Inflammatory macrophage treated with lipopolysaccharide for 1 hour (primary cell): ENCODE results near the gene OGA.

Experiments
- DNase-seq, 2 donors: peaks; one replicate each; pipeline ENCODE4 v3.0.0-alpha.2; 2020 to 2022

OGA gene

GRCh38 chr10:101835362-101835761, 17.1 kb upstream of the OGA start:
- DNase-seq, result no peak

GRCh38 chr10:101834341-101834740, 16.1 kb upstream of the OGA start:
- DNase-seq, result peak; percentile 67

- DNase-seq, result no peak
Observed at GRCh38 chr10:101833466-101833865, 15.2 kb upstream of the OGA start.

DNA sequence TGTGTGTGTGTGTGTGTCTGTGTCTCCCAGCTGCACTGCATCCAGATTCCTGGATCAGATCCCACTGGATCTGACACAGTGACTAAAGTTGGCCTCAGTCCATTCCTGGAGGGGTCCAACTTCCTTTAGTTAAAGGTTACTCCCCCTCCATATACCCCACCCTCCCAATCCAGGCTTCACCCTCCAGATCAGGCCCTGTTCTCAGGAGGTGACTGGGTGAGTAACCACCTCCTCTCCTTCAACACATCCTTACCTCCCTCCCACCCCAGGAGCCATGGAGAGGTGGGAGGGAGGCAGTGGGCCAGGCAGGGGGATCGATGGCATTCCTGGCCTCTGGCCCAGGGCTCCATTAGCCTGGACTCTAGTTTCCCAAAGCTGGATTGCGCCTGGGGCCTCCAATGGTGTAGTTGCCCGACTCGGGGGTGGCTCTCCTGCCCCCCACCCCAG, 14.1 kb upstream of the OGA start:
- DNase-seq, result no peak

DNA sequence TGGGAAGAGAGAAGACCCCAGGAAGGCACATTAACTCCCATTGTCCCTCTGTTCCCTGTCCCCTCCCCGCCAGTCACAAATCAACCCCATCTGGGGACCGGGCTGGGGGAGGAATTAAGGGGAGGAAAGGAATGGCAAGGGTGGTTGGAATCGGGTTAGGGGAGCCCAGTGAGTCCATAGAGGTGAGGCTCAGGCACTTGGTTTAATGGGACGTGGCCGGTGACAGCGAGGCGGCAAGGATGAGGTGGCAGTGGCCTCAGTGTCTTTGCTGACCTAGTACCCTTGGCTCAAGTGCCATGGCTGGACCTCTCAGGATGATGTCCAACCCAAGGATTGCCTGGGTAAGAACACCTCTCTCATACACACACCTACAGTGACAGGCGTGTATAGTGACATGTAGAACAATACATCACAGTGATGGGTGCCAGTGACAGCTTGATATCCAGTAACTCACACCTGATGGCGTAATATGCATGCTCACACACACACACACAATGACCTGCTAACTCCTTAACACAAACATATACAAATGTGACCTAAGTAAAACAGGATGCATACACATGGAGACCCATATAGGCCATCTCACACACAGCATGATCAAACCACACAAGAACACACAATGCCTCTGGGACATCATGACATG, 13.0 kb upstream of the OGA start:
- no peak for DNase-seq

- peak; percentile 58 to 80 for DNase-seq
Observed at GRCh38 chr10:101830322-101831168, 12.3 kb upstream of the OGA start.

GRCh38 chr10:101829561-101830315, 11.5 kb upstream of the OGA start:
- no peak for DNase-seq

- DNase-seq, result no peak
Observed at GRCh38 chr10:101828766-101829551, 10.7 kb upstream of the OGA start.

GRCh38 chr10:101827919-101828600, 9.8 kb upstream of the OGA start:
- DNase-seq, result no peak

DNA sequence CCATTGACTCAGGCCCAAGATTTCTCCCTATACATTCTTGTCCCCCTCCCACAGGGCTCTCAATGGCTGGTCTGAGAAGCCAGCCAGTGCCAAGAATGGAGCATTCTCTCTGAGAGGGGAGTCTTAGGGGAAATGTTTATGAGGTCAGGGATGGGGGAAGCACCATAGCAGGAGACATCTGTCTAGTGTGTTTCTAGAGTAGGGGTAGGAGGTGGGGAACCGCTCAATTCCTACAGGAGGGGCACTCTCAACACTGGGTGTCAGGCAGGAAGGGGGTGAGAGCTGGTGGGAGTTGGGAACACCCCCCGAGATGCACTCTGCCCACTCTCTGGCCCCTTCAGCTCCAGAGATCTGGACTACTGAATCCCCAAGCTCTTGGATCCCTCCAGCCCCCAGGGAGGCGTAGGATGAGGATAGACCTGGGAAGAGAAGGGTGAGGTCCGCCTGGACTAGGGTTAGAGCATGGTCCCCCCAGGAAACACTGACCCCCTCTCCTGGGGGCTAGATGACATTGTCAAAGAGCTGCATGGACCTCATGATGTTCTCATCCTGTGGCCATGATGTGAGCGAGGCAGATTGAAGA, 8.7 kb upstream of the OGA start:
- no peak for DNase-seq

DNA sequence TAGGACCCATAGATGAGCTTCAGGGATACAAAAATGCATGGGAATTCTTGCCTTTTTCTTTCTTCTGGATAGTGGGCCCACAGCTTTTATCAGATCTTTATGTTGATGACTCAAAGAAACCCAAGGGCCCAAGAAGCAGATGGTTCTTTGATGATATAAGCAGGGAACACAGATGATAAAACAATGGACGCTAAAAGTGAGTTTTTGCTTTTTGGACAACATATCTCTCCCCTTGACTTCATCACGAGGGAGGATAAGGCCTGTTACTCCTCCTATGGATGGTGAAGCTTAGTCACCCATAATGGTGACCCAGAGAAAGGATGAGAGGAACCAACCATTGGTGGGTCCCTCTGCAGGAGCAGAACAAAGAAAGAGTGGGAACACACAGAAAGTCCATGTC, 6.5 kb upstream of the OGA start:
- DNase-seq, result no peak

DNA sequence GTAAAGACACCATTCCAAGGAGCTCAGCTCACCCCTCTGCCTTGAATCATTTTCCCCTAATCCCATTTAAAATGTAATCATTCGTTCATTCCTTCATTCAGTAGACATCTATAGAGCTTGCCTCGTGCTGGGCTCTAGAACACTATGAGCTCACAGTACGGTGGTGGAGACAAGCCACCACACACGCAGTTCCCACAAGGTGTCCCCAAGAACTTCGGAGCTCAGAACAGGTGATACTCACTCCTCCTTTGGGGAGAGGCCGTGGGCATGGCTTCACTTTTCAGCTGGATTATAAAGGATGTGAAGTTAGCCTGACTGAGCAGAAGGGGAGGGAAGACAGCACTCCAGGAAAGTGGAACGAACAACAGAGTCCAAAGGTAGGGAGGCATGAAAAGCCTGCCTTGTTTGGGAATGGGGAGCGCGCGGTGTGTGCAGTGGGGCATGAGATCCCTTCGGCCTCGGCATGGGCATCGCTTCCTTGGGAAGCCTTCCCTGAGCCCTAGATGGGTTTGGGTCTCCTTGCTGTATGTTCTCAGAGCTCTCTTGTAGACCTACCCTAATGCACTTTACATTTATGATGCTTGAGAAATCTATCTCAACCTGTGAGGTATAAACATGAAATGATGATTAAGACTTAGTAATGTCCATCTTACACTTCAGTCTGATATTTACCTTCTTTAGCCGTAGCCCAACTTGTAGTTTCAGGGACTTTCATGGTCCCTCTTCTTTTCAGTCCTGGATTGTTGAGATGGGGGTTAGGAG, 809 bp upstream of the OGA start:
- DNase-seq, result no peak

DNA sequence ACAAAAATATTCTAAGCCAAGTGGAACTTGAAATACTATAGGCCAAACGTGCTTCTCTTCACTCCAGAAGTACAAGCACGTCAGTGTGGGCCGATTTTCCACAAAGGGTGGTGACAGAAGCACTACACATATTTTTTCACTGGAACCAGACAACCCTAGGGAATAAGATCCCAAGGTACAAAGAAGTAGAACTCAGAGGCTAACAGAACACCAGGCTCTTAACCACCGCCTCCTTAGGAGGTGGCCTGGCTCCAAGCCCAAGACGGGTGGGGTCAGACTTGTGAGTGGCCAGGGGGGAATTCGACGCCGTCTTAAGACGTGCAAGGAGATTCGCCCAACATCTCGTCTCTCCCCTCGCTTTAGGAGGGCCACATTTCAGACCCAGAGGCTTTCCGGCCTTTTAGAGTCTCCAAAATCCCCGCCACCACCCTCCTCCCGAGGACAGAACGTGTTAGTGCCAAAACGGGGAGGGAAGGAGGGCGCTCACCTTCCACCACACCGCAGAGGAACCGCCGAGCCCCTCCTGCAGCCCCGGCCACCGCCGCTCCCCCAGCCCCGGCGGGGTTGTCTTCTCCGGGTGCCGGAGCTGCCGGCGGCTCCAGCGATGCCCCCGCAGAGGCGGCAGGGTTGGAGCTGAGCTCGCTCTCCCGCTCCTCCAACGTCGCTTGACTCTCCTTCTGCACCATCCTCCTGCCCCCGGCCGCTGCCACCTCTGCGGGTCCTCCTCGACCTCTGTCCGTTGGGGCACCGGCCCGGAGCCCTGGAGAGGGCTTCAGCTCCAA, 716 bp downstream of the OGA start:
- peak; percentile 74 to 79 for DNase-seq

- no peak for DNase-seq
Observed at GRCh38 chr10:101816913-101817336, 1.3 kb downstream of the OGA start.

DNA sequence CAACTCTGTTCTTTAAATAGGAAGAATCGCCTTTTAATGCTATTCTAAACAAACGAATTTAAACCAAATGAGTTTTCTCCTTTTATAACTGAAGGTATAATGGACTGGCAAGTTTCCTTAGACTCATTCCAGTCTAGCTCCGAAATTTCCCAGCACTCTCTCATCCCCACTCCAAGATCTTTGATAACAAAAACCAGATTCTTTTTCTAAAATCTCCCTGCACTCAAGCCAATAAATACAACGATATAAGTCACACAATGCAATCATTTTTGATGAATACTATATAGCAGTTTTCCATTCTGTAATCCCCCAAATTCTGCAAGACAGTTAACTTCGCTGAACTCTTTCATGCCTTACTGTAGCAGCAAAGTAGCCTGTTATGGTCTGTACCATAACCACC, 1.9 kb downstream of the OGA start:
- DNase-seq, result peak in 1 of 2 donors; percentile 15

DNA sequence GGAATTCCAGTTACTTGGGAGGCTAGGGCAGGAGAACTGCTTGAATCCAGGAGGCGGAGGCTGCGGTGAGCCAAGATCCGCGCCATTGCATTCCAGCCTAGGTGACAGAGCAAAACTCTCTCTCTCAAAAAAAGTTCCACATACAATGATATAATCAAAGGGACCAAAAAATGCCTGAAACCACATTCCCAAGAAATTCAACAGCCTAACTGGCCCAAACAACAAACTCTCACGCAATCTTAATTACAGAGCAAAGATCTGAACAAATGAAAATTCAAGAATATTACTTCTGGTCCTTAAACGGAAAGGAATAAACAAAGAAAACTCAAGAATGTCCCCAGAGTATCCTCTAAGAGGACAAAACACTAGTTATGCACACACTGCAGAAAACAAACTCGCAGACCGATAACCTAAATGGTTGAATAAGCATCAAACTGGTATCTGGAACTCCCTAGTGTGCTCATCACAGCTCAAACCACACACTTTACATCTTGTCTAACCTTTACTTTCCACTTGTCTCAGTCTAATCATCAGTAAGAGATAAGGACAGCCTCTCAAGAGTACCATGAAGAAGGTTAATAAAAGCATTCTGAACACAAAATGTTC, 3.7 kb downstream of the OGA start:
- DNase-seq, result no peak

DNA sequence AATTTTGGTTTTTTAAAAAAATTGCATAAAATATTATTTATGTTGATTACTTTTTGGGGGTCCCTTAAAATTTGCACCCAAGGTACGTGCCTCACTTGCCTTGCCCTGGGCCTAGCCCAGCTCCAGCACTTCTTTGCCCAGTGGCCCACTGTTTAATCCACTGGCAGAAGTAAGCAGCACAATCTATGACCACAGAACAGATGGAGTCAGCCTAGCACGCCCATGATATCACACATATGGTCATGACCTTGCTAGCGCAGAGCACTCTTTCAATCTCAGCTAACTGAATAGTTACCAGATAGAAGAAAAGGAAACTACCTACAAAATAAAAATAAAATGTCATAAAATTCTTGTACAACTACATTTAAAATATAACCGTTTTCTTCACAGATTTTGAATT, 5.6 kb downstream of the OGA start:
- no peak for DNase-seq

DNA sequence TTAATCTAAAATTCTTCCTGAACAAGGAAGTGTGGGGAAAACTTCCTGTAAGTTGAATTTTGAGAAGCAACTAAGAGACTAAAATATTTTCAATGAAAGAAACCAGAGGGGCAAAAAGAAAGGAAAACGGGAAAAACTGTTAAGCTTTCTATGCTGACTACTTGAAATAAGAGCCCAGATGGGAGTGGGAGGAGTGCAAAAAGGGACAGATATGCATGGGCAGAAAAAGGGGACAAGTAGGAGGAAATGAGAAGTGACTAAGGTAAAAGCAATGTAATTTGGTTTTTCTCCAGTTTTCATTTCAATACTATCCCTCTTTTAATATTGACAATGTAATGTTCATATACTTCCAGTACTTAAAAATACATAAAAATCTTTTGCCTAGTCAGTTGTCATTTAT, 11.1 kb downstream of the OGA start:
- DNase-seq, result no peak

DNA sequence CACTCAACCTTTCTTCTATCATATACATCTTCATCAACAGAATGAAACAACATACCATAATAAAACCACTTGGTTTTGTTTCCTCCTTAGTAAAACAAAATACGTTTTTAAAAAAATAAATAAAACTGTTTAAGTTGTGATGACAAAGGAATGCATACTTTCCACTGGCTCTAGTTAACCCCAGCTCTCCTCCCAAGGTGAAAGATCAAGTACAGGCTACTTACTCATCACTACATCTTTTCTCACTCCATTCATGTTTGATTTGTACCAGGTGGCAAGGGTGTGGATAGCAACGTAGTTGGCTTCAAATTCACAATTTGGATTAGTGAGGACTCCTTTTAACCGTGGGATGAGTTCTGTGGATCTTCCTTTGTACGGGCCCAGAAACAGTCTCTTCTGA, 14.7 kb downstream of the OGA start:
- DNase-seq, result no peak
